A549 (cell line): ENCODE data around the gene ST8SIA1. TPM values are rescaled to one million over a fixed set of nuclear protein-coding genes. Genes with fewer than 3 reads are reported as not detected.

Experiments
- ATAC-seq, 2 experiments: fragments of 200-7000 bp in 1 of 2; fragments of >200 bp in 1 of 2; cut with Nextera tagmentation in 1 of 2; cut with Tn5 transposase in 1 of 2; 3 replicates each; pipeline versions ENCODE4 v1.8.0 to v1.9.1; 2018 to 2020; ENCODE audit warnings: mild to moderate bottlenecking in 1 of 2, moderate library complexity in 1 of 2
- CTCF ChIA-PET: fragments of 300-600 bp; sonication (Branson Sonifier 250); formaldehyde crosslinking; extraction: SDS; loops from one replicate; lab custom pipeline; 2021; ENCODE audit warnings: antibody characterized with exemption, inconsistent platforms; lab: Yijun Ruan, JAX
- POLR2A ChIA-PET: fragments of 350-600 bp; formaldehyde crosslinking; extraction: SDS; loops from one replicate; lab custom pipeline; 2021; ENCODE audit warnings: antibody characterized with exemption, inconsistent platforms; lab: Yijun Ruan, JAX
- DNase-seq, 2 experiments: peaks; one replicate each; pipeline versions ENCODE4 v3.0.0 to v3.0.0-alpha.2; 2011 to 2016; ENCODE audit warnings: low read depth in 1 of 2, low spot score in 1 of 2
- FAIRE-seq: peaks from 2 replicates; lab custom pipeline; 2011; peaks lifted over from hg19 to GRCh38; lab: Jason Lieb, UNC
- H3K27ac ChIP-seq, 2 experiments: fragments of >200 bp; sonication (Bioruptor Twin); formaldehyde crosslinking; 3 replicates each; pipeline ENCODE4 v1.5.1; 2016 to 2017
- H3K4me1 ChIP-seq: fragments of >200 bp; sonication (Bioruptor Twin); formaldehyde crosslinking; 3 replicates; pipeline ENCODE4 v1.6.1; 2016
- H3K4me2 ChIP-seq: fragments of >200 bp; sonication (Bioruptor Twin); formaldehyde crosslinking; 3 replicates; pipeline ENCODE4 v1.6.1; 2016
- H3K4me3 ChIP-seq: fragments of >200 bp; sonication (Bioruptor Twin); formaldehyde crosslinking; 3 replicates; pipeline ENCODE4 v1.5.1; 2016
- H3K9me3 ChIP-seq: fragments of >200 bp; sonication (Bioruptor Twin); formaldehyde crosslinking; 3 replicates; pipeline ENCODE4 v1.6.1; 2016
- BHLHE40 ChIP-seq: IDR thresholded peaks from 2 replicates; pipeline ENCODE4 v1.6.1; 2012; ENCODE audit warnings: low read depth, low read length, inconsistent platforms
- CHD4 ChIP-seq: fragments of 200-600 bp; sonication (generic); IDR thresholded peaks from 2 replicates; pipeline ENCODE4 v1.6.1; 2016; ENCODE audit warnings: antibody characterized with exemption, mild to moderate bottlenecking, borderline replicate concordance
- CTCF ChIP-seq: fragments of >200 bp; sonication (Bioruptor Twin); formaldehyde crosslinking; IDR thresholded peaks from 3 replicates; pipeline ENCODE4 v1.5.1; 2016
- E2F6 ChIP-seq: IDR thresholded peaks from 2 replicates; pipeline ENCODE4 v1.6.1; 2012; ENCODE audit warnings: low read depth, borderline replicate concordance
- EHF ChIP-seq: fragments of 250-450 bp; sonication (Bioruptor Pico); IDR thresholded peaks from 2 replicates; pipeline ENCODE4 v1.5.0; 2020; ENCODE audit warnings: mild to moderate bottlenecking
- EHMT2 ChIP-seq: fragments of 200-600 bp; sonication (generic); IDR thresholded peaks from 2 replicates; pipeline ENCODE4 v1.6.1; 2016; ENCODE audit warnings: antibody characterized with exemption, low read depth, mild to moderate bottlenecking, moderate library complexity
- FOXS1 ChIP-seq: fragments of 250-450 bp; sonication (Bioruptor Pico); IDR thresholded peaks from 2 replicates; pipeline ENCODE4 v1.5.0; 2020; ENCODE audit warnings: mild to moderate bottlenecking, moderate library complexity
- GATA3 ChIP-seq: IDR thresholded peaks from 2 replicates; pipeline ENCODE4 v1.6.1; 2012; ENCODE audit warnings: borderline replicate concordance
- HDAC2 ChIP-seq: fragments of 200-600 bp; sonication (generic); IDR thresholded peaks from 2 replicates; pipeline ENCODE4 v1.6.1; 2016
- HEYL ChIP-seq: fragments of 250-450 bp; sonication (Bioruptor Pico); IDR thresholded peaks from 2 replicates; pipeline ENCODE4 v1.8.0; 2021; ENCODE audit warnings: mild to moderate bottlenecking, moderate library complexity
- HOXA7 ChIP-seq: fragments of 250-450 bp; sonication (Bioruptor Pico); IDR thresholded peaks from 2 replicates; pipeline ENCODE4 v1.5.0; 2020; ENCODE audit warnings: mild to moderate bottlenecking, moderate library complexity
- JUNB ChIP-seq: fragments of >200 bp; sonication (Bioruptor Twin); formaldehyde crosslinking; IDR thresholded peaks from 2 replicates; pipeline ENCODE4 v1.6.1; 2016
- KDM1A ChIP-seq: fragments of 200-600 bp; sonication (generic); IDR thresholded peaks from 2 replicates; pipeline ENCODE4 v1.6.1; 2016; ENCODE audit warnings: low read depth, mild to moderate bottlenecking
- KDM5A ChIP-seq: fragments of 200-600 bp; sonication (generic); IDR thresholded peaks from 2 replicates; pipeline ENCODE4 v1.6.1; 2016; ENCODE audit warnings: antibody characterized with exemption, mild to moderate bottlenecking
- PHF8 ChIP-seq: fragments of 200-600 bp; sonication (generic); IDR thresholded peaks from 2 replicates; pipeline ENCODE4 v1.6.1; 2016; ENCODE audit warnings: low read depth, mild to moderate bottlenecking, antibody characterized with exemption, moderate library complexity, borderline replicate concordance
- POLR2A ChIP-seq: IDR thresholded peaks from 2 replicates; pipeline ENCODE4 v1.6.1; 2012; ENCODE audit warnings: mild to moderate bottlenecking, low read length
- POLR2AphosphoS2 ChIP-seq: conservative IDR thresholded peaks from 2 replicates; pipeline ENCODE4 v1.6.1; 2012; ENCODE audit warnings: low read length, improper control_type of control experiment, inconsistent platforms
- REST ChIP-seq: fragments of 200-600 bp; sonication (generic); IDR thresholded peaks from 2 replicates; pipeline ENCODE4 v1.6.1; 2016; ENCODE audit warnings: antibody characterized with exemption, mild to moderate bottlenecking, moderate library complexity
- RNF2 ChIP-seq: fragments of 200-600 bp; sonication (generic); IDR thresholded peaks from 2 replicates; pipeline ENCODE4 v1.6.1; 2016; ENCODE audit warnings: low read depth, mild to moderate bottlenecking, antibody characterized with exemption, moderate library complexity, borderline replicate concordance
- USF2 ChIP-seq: fragments of 450-650 bp; IDR thresholded peaks from 2 replicates; pipeline ENCODE4 v1.6.1; 2014; ENCODE audit warnings: antibody characterized with exemption
- ZFP36 ChIP-seq: fragments of 450-650 bp; IDR thresholded peaks from 2 replicates; pipeline ENCODE4 v1.6.1; 2014; ENCODE audit warnings: borderline replicate concordance; ENCODE audit not compliant: partially characterized antibody
- ZNF302 ChIP-seq: fragments of 250-450 bp; sonication (Bioruptor Pico); IDR thresholded peaks from 2 replicates; pipeline ENCODE4 v1.9.0; 2021; ENCODE audit warnings: inconsistent platforms, mild to moderate bottlenecking, moderate library complexity
- ZSCAN20 ChIP-seq: fragments of 250-450 bp; sonication (Bioruptor Pico); IDR thresholded peaks from 2 replicates; pipeline ENCODE4 v1.8.0; 2022; ENCODE audit warnings: mild to moderate bottlenecking, moderate library complexity
- WGBS: methylation state at CpG from one replicate; pipeline ENCODE4 v1.1.6; 2017; ENCODE audit errors: missing lambda C conversion rate; 5-methylcytosine and 5-hydroxymethylcytosine counted together
- polyA plus RNA-seq, 4 experiments: library from polyadenylated mRNA; depleted of rRNA in 3 of 4; stranded (reverse); fragments of >200 nt; fragmentation: RNase III in 1 of 4; extraction: RNeasy Plus Mini Kit Qiagen cat#74134 plus additional on column Dnase treatment in 1 of 4; gene quantifications; 2 replicates in 3 of 4; 3 replicates in 1 of 4; pipeline ENCODE4 v1.2.3, GENCODE V29; 2011 to 2017

ST8SIA1 gene
- polyA plus RNA-seq, 2 of the 4 experiments (the other 2 are of a cell fraction) = 0.41 to 1.1 TPM

- no peak for TF ChIP-seq USF2
- no peak for TF ChIP-seq POLR2AphosphoS2
These were observed 21.7 kb upstream of the ST8SIA1 start (continued) for GRCh38 chr12:22356231-22356630.

GRCh38 chr12:22355011-22355580, 20.6 kb upstream of the ST8SIA1 start:
- 32% methylated on average over 5 of the region's 5 CpGs for WGBS
- FAIRE-seq (no peak), DNase-seq (no peak), ATAC-seq (no peak)
- TF ChIP-seq GATA3 = no peak
- TF ChIP-seq RNF2 = no peak
- TF ChIP-seq HOXA7 = no peak
- no peak for TF ChIP-seq CHD4
- TF ChIP-seq KDM1A = no peak
- TF ChIP-seq JUNB = no peak
- TF ChIP-seq HEYL (CRISPR knock-in tag) = no peak
- TF ChIP-seq E2F6 = no peak
- no peak for TF ChIP-seq POLR2AphosphoS2
- TF ChIP-seq FOXS1 (CRISPR knock-in tag) = no peak
- no peak overlapping the region for H3K27ac ChIP-seq
- no peak overlapping the region for H3K4me2 ChIP-seq
- no peak overlapping the region for H3K4me3 ChIP-seq
- ChIA-PET POLR2A (no interaction called here), CTCF (interaction anchor here (1.9 kb wide), 1 partner anchor 273 kb away, joined by 8 read pairs; no protein-coding TSS in a partner anchor)
- no peaks in the 10 kb centered on the region for H3K9me3 ChIP-seq
- H3K4me1 ChIP-seq = no peaks in the 10 kb centered on the region

GRCh38 chr12:22353615-22354325, 19.3 kb upstream of the ST8SIA1 start:
- no peak for TF ChIP-seq EHMT2
- no peak for TF ChIP-seq EHF (CRISPR knock-in tag)
- TF ChIP-seq FOXS1 (CRISPR knock-in tag) = no peak
- no peak for TF ChIP-seq POLR2A
- no peak for TF ChIP-seq KDM5A
- no peak for TF ChIP-seq CTCF
- TF ChIP-seq ZNF302 = no peak
- no peak for TF ChIP-seq BHLHE40
- TF ChIP-seq HEYL (CRISPR knock-in tag) = no peak
- TF ChIP-seq HDAC2 = no peak
- TF ChIP-seq REST = no peak
- TF ChIP-seq ZSCAN20 (CRISPR knock-in tag) = no peak
- TF ChIP-seq PHF8 = no peak
- no peak for TF ChIP-seq GATA3
- no peak for TF ChIP-seq ZFP36
- TF ChIP-seq, all 56 proteins: peak for 0
- WGBS = 77% methylated on average over 1 of the region's 1 CpG
- Histone ChIP-seq H3K27ac (no peak overlapping the region), H3K9me3 (no peaks in the 10 kb centered on the region), H3K4me3 (no peak overlapping the region), H3K4me2 (no peak overlapping the region), H3K4me1 (no peaks in the 10 kb centered on the region)
- ChIA-PET CTCF (interaction anchor here (0.6 to 0.9 kb wide), 2 partner anchors 94 to 106 kb away, joined by 3 read pairs; no protein-coding TSS in a partner anchor), POLR2A (no interaction called here)
- no peak for FAIRE-seq
- ATAC-seq = no peak
- DNase-seq = no peak
